SJCRH30 (cell line): Measurements from ENCODE around the gene PTGES3. TPM values are rescaled to one million over a fixed set of nuclear protein-coding genes. Genes with fewer than 3 reads are reported as not detected.
"Not testable (repeated sequence)": the region's sequence is repeated elsewhere in the genome, so short reads cannot be mapped to it uniquely, and the experiment has no call there.

Experiments
- DNase-seq, 2 experiments: peaks; one replicate each; pipeline ENCODE4 v3.0.0-alpha.2; 2015 to 2020
- H3K27ac ChIP-seq: fragments of 250-450 bp; sonication (Bioruptor Pico); 2 replicates; pipeline ENCODE4 v1.5.1; 2020; ENCODE audit warnings: mild to moderate bottlenecking, moderate library complexity
- H3K27me3 ChIP-seq: fragments of 250-450 bp; sonication (Bioruptor Pico); 2 replicates; pipeline ENCODE4 v1.5.1; 2020; ENCODE audit warnings: mild to moderate bottlenecking, moderate library complexity
- H3K36me3 ChIP-seq: fragments of 250-450 bp; sonication (Bioruptor Pico); 2 replicates; pipeline ENCODE4 v1.5.1; 2020; ENCODE audit warnings: mild to moderate bottlenecking, moderate library complexity
- H3K4me1 ChIP-seq: fragments of 250-450 bp; sonication (Bioruptor Pico); 2 replicates; pipeline ENCODE4 v1.5.1; 2020; ENCODE audit warnings: mild to moderate bottlenecking, moderate library complexity
- H3K4me3 ChIP-seq: fragments of 250-450 bp; sonication (Bioruptor Pico); 2 replicates; pipeline ENCODE4 v1.5.1; 2020; ENCODE audit warnings: mild to moderate bottlenecking, moderate library complexity
- H3K9me3 ChIP-seq: fragments of 250-450 bp; sonication (Bioruptor Pico); replicated peaks from 2 replicates; pipeline ENCODE4 v1.5.1; 2020; ENCODE audit warnings: mild to moderate bottlenecking, moderate library complexity
- total RNA-seq: library from RNA; depleted of rRNA; stranded (reverse); fragments of >200 nt; shearing (Covaris generic); gene quantifications from 2 replicates; pipeline ENCODE4 v1.2.3, GENCODE V29; 2014

Gene PTGES3
- total RNA-seq, 1 experiment from 2014 or later = 251 TPM

GRCh38 chr12:56648023-56648422, 40.1 kb downstream of the PTGES3 start:
- DNase-seq, H3K27ac ChIP-seq, H3K4me1 ChIP-seq, H3K9me3 ChIP-seq, H3K4me3 ChIP-seq, H3K27me3 ChIP-seq: not testable (repeated sequence)
- H3K36me3 ChIP-seq = peaks cover 17% of the 10 kb centered on the region

- Histone ChIP-seq H3K4me3 (peak within 1 kb of the TSS; percentile 87), H3K36me3 (peaks cover 35% of the 10 kb centered on the region), H3K27me3 (no peaks in the 10 kb centered on the region), H3K9me3 (no peaks in the 10 kb centered on the region), H3K27ac (peak within 1 kb of the TSS; percentile 83), H3K4me1 (peaks cover 3% of the 10 kb centered on the region; the same call in 1 of the 2 replicates)
- DNase-seq = peak; percentile 98 to 99
These were observed 42.2 kb downstream of the PTGES3 start, which contains the start of gene ATP5F1B for GRCh38 chr12:56645717-56646446. Gene ATP5F1B, minus strand, starts transcription at chr12:56645984. Its CDS starts 21 bp downstream, at chr12:56645963.

GRCh38 chr12:56645201-56645716, 42.8 kb downstream of the PTGES3 start:
- H3K9me3 ChIP-seq = no peaks in the 10 kb centered on the region
- peaks cover 3% of the 10 kb centered on the region; the same call in 1 of the 2 replicates for H3K4me1 ChIP-seq
- peak overlapping the region; percentile 83 for H3K27ac ChIP-seq
- peak overlapping the region; percentile 87 for H3K4me3 ChIP-seq
- DNase-seq = peak in 1 of 2 experiments; percentile 24
- peaks cover 39% of the 10 kb centered on the region for H3K36me3 ChIP-seq
- no peaks in the 10 kb centered on the region for H3K27me3 ChIP-seq

- Histone ChIP-seq H3K4me1 (peaks cover 3% of the 10 kb centered on the region; the same call in 1 of the 2 replicates), H3K9me3 (no peaks in the 10 kb centered on the region), H3K27me3 (no peaks in the 10 kb centered on the region), H3K4me3 (peak overlapping the region; percentile 87), H3K27ac (no peak overlapping the region), H3K36me3 (peaks cover 45% of the 10 kb centered on the region)
- no peak for DNase-seq
These were observed 43.4 kb downstream of the PTGES3 start for GRCh38 chr12:56644654-56645053.

- Histone ChIP-seq H3K27me3 (no peaks in the 10 kb centered on the region), H3K4me1 (peaks cover 3% of the 10 kb centered on the region; the same call in 1 of the 2 replicates), H3K9me3 (no peaks in the 10 kb centered on the region), H3K27ac (no peak overlapping the region), H3K36me3 (peaks cover 65% of the 10 kb centered on the region), H3K4me3 (no peak overlapping the region)
- DNase-seq = no peak
These were observed 46.9 kb downstream of the PTGES3 start for GRCh38 chr12:56641219-56641618.

GRCh38 chr12:56637621-56638020, 50.5 kb downstream of the PTGES3 start:
- H3K27me3 ChIP-seq = no peaks in the 10 kb centered on the region
- H3K27ac ChIP-seq = no peak overlapping the region
- H3K9me3 ChIP-seq = no peaks in the 10 kb centered on the region
- no peak for DNase-seq
- peaks cover 44% of the 10 kb centered on the region for H3K36me3 ChIP-seq
- peaks cover 2% of the 10 kb centered on the region; the same call in 1 of the 2 replicates for H3K4me1 ChIP-seq
- no peak overlapping the region for H3K4me3 ChIP-seq

- peaks cover 37% of the 10 kb centered on the region for H3K36me3 ChIP-seq
- peak overlapping the region; percentile 10; the same call in 1 of the 2 replicates for H3K27ac ChIP-seq
- peak; percentile 99 to 100 for DNase-seq
- peaks cover 7% of the 10 kb centered on the region; the same call in 1 of the 2 replicates for H3K4me1 ChIP-seq
- H3K27me3 ChIP-seq = no peaks in the 10 kb centered on the region
- H3K4me3 ChIP-seq = peak overlapping the region; percentile 60
- no peaks in the 10 kb centered on the region for H3K9me3 ChIP-seq
These were observed 51.2 kb downstream of the PTGES3 start for GRCh38 chr12:56636675-56637540.

GRCh38 chr12:56635806-56636674, 52.0 kb downstream of the PTGES3 start:
- Histone ChIP-seq H3K4me3 (peak overlapping the region; percentile 60), H3K9me3 (no peaks in the 10 kb centered on the region), H3K36me3 (peaks cover 30% of the 10 kb centered on the region), H3K4me1 (peaks cover 7% of the 10 kb centered on the region; the same call in 1 of the 2 replicates), H3K27ac (peak overlapping the region; percentile 20; the same call in 1 of the 2 replicates), H3K27me3 (no peaks in the 10 kb centered on the region)
- peak; percentile 87 to 89 for DNase-seq

- H3K9me3 ChIP-seq = no peaks in the 10 kb centered on the region
- H3K36me3 ChIP-seq = peaks cover 25% of the 10 kb centered on the region
- peak overlapping the region; percentile 12; the same call in 1 of the 2 replicates for H3K27ac ChIP-seq
- DNase-seq = peak; percentile 67 to 76
- peaks cover 7% of the 10 kb centered on the region; the same call in 1 of the 2 replicates for H3K4me1 ChIP-seq
- peak overlapping the region; percentile 60 for H3K4me3 ChIP-seq
- H3K27me3 ChIP-seq = no peaks in the 10 kb centered on the region
These were observed 53.0 kb downstream of the PTGES3 start for GRCh38 chr12:56634837-56635791.

- H3K27me3 ChIP-seq = no peaks in the 10 kb centered on the region
- peaks cover 7% of the 10 kb centered on the region; the same call in 1 of the 2 replicates for H3K4me1 ChIP-seq
- H3K27ac ChIP-seq = no peak overlapping the region
- peak; percentile 7 to 33 for DNase-seq
- H3K36me3 ChIP-seq = peaks cover 19% of the 10 kb centered on the region
- H3K9me3 ChIP-seq = no peaks in the 10 kb centered on the region
- H3K4me3 ChIP-seq = peak overlapping the region; percentile 60
These were observed 53.7 kb downstream of the PTGES3 start for GRCh38 chr12:56634242-56634836.

- peaks cover 7% of the 10 kb centered on the region; the same call in 1 of the 2 replicates for H3K4me1 ChIP-seq
- no peak overlapping the region for H3K27ac ChIP-seq
These were observed 54.4 kb downstream of the PTGES3 start for GRCh38 chr12:56633468-56634241.

More at GRCh38 chr12:56633468-56634241, 54.4 kb downstream of the PTGES3 start:
- DNase-seq = no peak
- no peaks in the 10 kb centered on the region for H3K9me3 ChIP-seq
- peaks cover 12% of the 10 kb centered on the region for H3K36me3 ChIP-seq
- no peaks in the 10 kb centered on the region for H3K27me3 ChIP-seq
- peak overlapping the region; percentile 60 for H3K4me3 ChIP-seq
